ENCODE measurements around the gene USP54. TPM values are rescaled to one million over a fixed set of nuclear protein-coding genes. Genes with fewer than 3 reads are reported as not detected.

The USP54 gene
- total and polyA plus RNA-seq, 2 donors (not counting 1 experiment from before 2014, with no cell fraction given), result 2.3 to 12.9 TPM

GRCh38 chr10:73639286-73639685, 48.1 kb upstream of the USP54 start:
- intact Hi-C loops (cut with micrococcal nuclease), result no loop called here
- Mint-ChIP-seq H3K4me3 (no peak overlapping the region), H3K4me1 (peaks cover 7% of the 10 kb centered on the region), H3K27ac (no peak overlapping the region), H3K9me3 (ENCODE audit: insufficient read depth) (no peaks in the 10 kb centered on the region), H3K27me3 (peaks cover 8% of the 10 kb centered on the region)
- Histone ChIP-seq H3K9ac (ENCODE audit: low read length) (no peak overlapping the region), H3K27ac (ENCODE audit: low read length in 2 of 2) (no peak overlapping the region), H3K4me1 (ENCODE audit: control insufficient read depth in 2 of 2, insufficient read depth in 2 of 2, low read length in 2 of 2) (peaks cover 4 to 12% of the 10 kb centered on the region in 2 donors), H3K9me3 (ENCODE audit: control extremely low read depth in 1 of 3, control insufficient read depth in 2 of 3, insufficient read depth in 1 of 3, low read length in 2 of 3) (no peaks in the 10 kb centered on the region), H2AFZ (ENCODE audit: insufficient read depth, low read depth, low read length, poor library complexity, severe bottlenecking) (no peak overlapping the region), H4K20me1 (ENCODE audit: control insufficient read depth, insufficient read depth, low read length, poor library complexity, severe bottlenecking) (no peaks in the 10 kb centered on the region), H3K36me3 (replicated peaks in 1 of 2; ENCODE audit: control extremely low read depth in 1 of 2, control insufficient read depth in 1 of 2, extremely low read depth in 1 of 2, insufficient read depth in 2 of 2, low read length in 1 of 2) (no peaks in the 10 kb centered on the region), H3K27me3 (replicated peaks in 1 of 4; ENCODE audit: control extremely low read depth in 1 of 4, control insufficient read depth in 3 of 4, insufficient read depth in 4 of 4, low read length in 3 of 4) (no peaks in the 10 kb centered on the region), H3K79me2 (ENCODE audit: control insufficient read depth, insufficient read depth, low read length) (no peaks in the 10 kb centered on the region), H3K4me2 (replicated peaks; ENCODE audit: low read depth, low read length, poor library complexity, severe bottlenecking) (no peak overlapping the region), H3K4me3 (ENCODE audit: control extremely low read depth in 1 of 5, extremely low read depth in 1 of 5, insufficient read depth in 1 of 5, low read depth in 2 of 5, low read length in 4 of 5) (no peak overlapping the region)
- ChIA-PET POLR2A (no interaction called here), CTCF (interaction anchor here (10.5 kb wide), 1 partner anchor 110 kb away, joined by 191 read pairs; no protein-coding TSS in a partner anchor)
- WGBS (ENCODE audit: insufficient coverage), result 94% methylated on average over 3 of the region's 3 CpGs
- DNase-seq (no peak), ATAC-seq (ENCODE audit: low read depth) (no peak)
- TF ChIP-seq CTCF (IDR thresholded peaks at IDR 0.05) (no peak), EZH2 (IDR thresholded peaks at IDR 0.05; ENCODE audit: borderline replicate concordance, insufficient read depth, low read depth, low read length, poor library complexity, severe bottlenecking) (no peak)

- Histone ChIP-seq H3K4me3 (ENCODE audit: control extremely low read depth in 1 of 5, extremely low read depth in 1 of 5, insufficient read depth in 1 of 5, low read depth in 2 of 5, low read length in 4 of 5) (no peak overlapping the region), H2AFZ (ENCODE audit: insufficient read depth, low read depth, low read length, poor library complexity, severe bottlenecking) (no peak overlapping the region), H3K79me2 (ENCODE audit: control insufficient read depth, insufficient read depth, low read length) (no peaks in the 10 kb centered on the region), H3K9me3 (ENCODE audit: control extremely low read depth in 1 of 3, control insufficient read depth in 2 of 3, insufficient read depth in 1 of 3, low read length in 2 of 3) (no peaks in the 10 kb centered on the region), H3K4me1 (ENCODE audit: control insufficient read depth in 2 of 2, insufficient read depth in 2 of 2, low read length in 2 of 2) (no peaks in the 10 kb centered on the region), H3K36me3 (replicated peaks in 1 of 2; ENCODE audit: control extremely low read depth in 1 of 2, control insufficient read depth in 1 of 2, extremely low read depth in 1 of 2, insufficient read depth in 2 of 2, low read length in 1 of 2) (no peaks in the 10 kb centered on the region), H4K20me1 (ENCODE audit: control insufficient read depth, insufficient read depth, low read length, poor library complexity, severe bottlenecking) (no peaks in the 10 kb centered on the region), H3K4me2 (replicated peaks; ENCODE audit: low read depth, low read length, poor library complexity, severe bottlenecking) (no peak overlapping the region), H3K27ac (ENCODE audit: low read length in 2 of 2) (no peak overlapping the region), H3K9ac (ENCODE audit: low read length) (no peak overlapping the region), H3K27me3 (replicated peaks in 1 of 4; ENCODE audit: control extremely low read depth in 1 of 4, control insufficient read depth in 3 of 4, insufficient read depth in 4 of 4, low read length in 3 of 4) (no peaks in the 10 kb centered on the region)
- intact Hi-C loops (cut with micrococcal nuclease), result no loop called here
- no peaks in the 10 kb centered on the region for H3K27me3 Mint-ChIP-seq
- H3K27ac Mint-ChIP-seq, result no peak overlapping the region
- no peaks in the 10 kb centered on the region for H3K9me3 Mint-ChIP-seq (ENCODE audit: insufficient read depth)
- no peak overlapping the region for H3K4me3 Mint-ChIP-seq
- DNase-seq (no peak), ATAC-seq (ENCODE audit: low read depth) (no peak)
- TF ChIP-seq EZH2 (IDR thresholded peaks at IDR 0.05; ENCODE audit: borderline replicate concordance, insufficient read depth, low read depth, low read length, poor library complexity, severe bottlenecking) (no peak), CTCF (IDR thresholded peaks at IDR 0.05) (no peak)
- CTCF ChIA-PET, result interaction anchor here (0.8 to 1.5 kb wide), 3 partner anchors 9 to 372 kb away, joined by 3 read pairs; no protein-coding TSS in a partner anchor
- POLR2A ChIA-PET, result no interaction called here
- no peaks in the 10 kb centered on the region for H3K4me1 Mint-ChIP-seq
- WGBS (ENCODE audit: insufficient coverage), result no CpG with 5 or more reads among the region's 1 CpG
Measured at GRCh38 chr10:73635781-73636180, 44.6 kb upstream of the USP54 start.

Data from B cell (primary cell).